ENCODE data around the gene SPON1. TPM values are rescaled to one million over a fixed set of nuclear protein-coding genes. Genes with fewer than 3 reads are reported as not detected.
"Not testable (repeated sequence)": the region's sequence is repeated elsewhere in the genome, so short reads cannot be mapped to it uniquely, and the experiment has no call there.

Gene SPON1
- total RNA-seq, 2 donors from 2014 or later: 0.19 TPM; not detected in 1

GRCh38 chr11:13997881-13998280 is 35.4 kb downstream of the SPON1 start:
- H3K27ac Mint-ChIP-seq: no peak overlapping the region
- peaks cover 0 to 17% of the 10 kb centered on the region in 2 donors for H3K36me3 Mint-ChIP-seq
- ATAC-seq: no peak
- H3K9me3 Mint-ChIP-seq: peaks cover 11 to 12% of the 10 kb centered on the region in 2 donors
- no peak for DNase-seq (ENCODE audit: low spot score in 2 of 2)

DNA sequence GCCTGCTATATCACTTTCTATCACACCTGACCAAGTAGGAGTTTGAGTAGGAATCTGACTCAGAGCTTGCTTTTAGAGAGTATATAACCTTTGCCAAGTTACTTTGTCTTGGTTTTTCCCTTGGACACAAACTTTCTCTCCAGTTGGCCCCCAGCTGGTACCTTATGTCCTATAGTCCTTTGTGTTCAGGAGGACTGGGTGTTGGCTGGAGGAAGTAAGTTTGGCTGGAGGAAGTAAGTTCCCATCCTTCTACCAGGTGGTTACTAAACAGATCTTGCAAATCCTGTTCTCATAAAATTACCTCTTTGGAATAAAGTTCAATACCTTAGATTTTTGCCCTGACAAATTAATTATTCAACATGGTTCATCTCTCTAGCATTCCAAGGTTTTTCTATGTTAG is 37.2 kb downstream of the SPON1 start:
- Mint-ChIP-seq H3K27ac (no peak overlapping the region), H3K36me3 (peaks cover 0 to 17% of the 10 kb centered on the region in 2 donors), H3K9me3 (peaks cover 15% of the 10 kb centered on the region in 2 donors)
- ATAC-seq (no peak), DNase-seq (ENCODE audit: low spot score in 2 of 2) (no peak)

DNA sequence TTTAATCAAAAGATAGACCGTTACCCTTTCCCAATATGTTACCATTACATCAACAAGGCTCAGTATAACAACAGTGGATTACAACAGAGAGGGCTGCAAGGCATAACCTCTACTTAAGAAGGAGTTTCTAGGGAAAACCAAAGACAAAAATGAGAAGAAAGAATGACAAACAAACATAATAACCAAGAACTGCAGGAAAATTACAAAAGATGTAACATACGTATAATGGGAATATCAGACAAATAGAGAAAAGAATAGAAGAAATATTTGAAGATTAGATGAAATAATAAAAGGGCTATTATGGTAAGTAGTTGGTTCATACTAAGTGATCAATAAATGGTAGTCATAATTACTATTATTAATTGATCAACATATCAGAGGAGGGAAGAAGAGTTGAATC is 39.1 kb downstream of the SPON1 start:
- Mint-ChIP-seq H3K27ac (no peak overlapping the region), H3K9me3 (peaks cover 15% of the 10 kb centered on the region in 2 donors), H3K36me3 (peaks cover 0 to 17% of the 10 kb centered on the region in 2 donors)
- no peak for ATAC-seq
- no peak for DNase-seq (ENCODE audit: low spot score in 2 of 2)

- ATAC-seq (no peak), DNase-seq (ENCODE audit: low spot score in 2 of 2) (no peak)
- H3K9me3 Mint-ChIP-seq: peaks cover 4% of the 10 kb centered on the region in 2 donors
- H3K36me3 Mint-ChIP-seq: no peaks in the 10 kb centered on the region
- no peak overlapping the region for H3K27ac Mint-ChIP-seq
Measured at GRCh38 chr11:14007566-14007965, 45.0 kb downstream of the SPON1 start.

- Mint-ChIP-seq H3K27ac (no peak overlapping the region), H3K36me3 (no peaks in the 10 kb centered on the region), H3K9me3 (no peaks in the 10 kb centered on the region)
- ATAC-seq (no peak), DNase-seq (ENCODE audit: low spot score in 2 of 2) (no peak)
Measured at GRCh38 chr11:14010665-14011064, 48.1 kb downstream of the SPON1 start.

DNA sequence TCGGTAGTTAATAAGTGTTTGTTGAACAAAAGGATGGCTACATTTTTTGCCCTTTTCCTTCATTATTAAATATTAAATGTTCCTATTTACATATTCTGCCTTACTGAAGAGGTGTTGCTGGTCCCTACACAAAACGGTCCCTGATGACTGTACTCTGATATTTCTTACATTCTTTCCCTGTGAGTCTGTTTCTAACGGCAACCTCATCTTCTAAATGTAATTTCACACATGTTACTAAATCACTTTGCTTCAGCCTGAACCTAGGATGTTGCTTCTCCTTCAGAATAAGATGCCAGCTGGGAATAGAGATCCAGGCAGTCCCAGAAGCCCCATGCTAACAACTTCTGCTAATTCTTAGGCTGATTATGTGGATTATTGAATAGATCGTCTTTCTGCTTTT is 50.3 kb downstream of the SPON1 start:
- Mint-ChIP-seq H3K36me3 (no peaks in the 10 kb centered on the region), H3K27ac (no peak overlapping the region), H3K9me3 (no peaks in the 10 kb centered on the region)
- no peak for DNase-seq (ENCODE audit: low spot score in 2 of 2)
- no peak for ATAC-seq

DNA sequence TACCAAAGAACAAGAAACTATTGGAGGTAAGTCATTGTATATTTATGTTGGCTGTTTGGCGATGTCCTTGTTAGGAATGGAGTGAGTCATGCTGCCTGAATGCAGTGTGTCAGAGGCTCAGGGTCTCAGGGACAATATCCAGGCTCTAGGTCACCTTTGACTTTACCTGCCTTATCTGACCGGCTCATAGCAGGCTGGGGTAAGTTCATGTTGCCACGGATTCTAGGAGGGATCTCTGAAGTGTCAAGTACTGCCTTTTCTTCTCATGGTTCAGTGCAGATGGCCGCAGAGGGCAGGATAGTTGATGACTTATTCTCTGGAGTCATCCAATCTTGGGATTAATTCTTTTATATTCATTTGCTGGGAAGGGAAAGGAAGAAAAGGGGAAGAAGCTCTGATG is 53.2 kb downstream of the SPON1 start:
- ATAC-seq: no peak
- DNase-seq (ENCODE audit: low spot score in 2 of 2): no peak
- H3K9me3 Mint-ChIP-seq: no peaks in the 10 kb centered on the region
- H3K36me3 Mint-ChIP-seq: no peaks in the 10 kb centered on the region
- H3K27ac Mint-ChIP-seq: no peak overlapping the region

DNA sequence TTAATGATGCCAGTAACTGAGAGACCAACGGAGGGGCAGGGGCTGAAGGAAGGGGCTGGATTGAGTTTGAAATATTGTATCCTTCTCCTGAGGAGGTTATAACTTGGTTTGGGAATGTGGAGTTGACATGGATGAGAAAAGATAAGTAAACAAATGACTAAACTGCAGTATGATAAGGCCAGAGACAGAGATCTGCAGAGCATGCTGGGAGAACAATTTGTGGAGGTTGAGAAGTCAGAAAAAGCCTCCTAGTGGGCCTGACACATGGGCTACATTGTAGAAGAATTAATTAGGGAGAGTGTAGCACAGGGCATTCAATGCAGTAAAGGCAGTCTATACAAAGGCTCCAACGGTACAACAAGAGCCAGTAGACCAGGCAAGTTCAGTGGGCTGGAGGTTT is 55.9 kb downstream of the SPON1 start:
- Mint-ChIP-seq H3K36me3 (no peaks in the 10 kb centered on the region), H3K27ac (no peak overlapping the region), H3K9me3 (no peaks in the 10 kb centered on the region)
- DNase-seq (ENCODE audit: low spot score in 2 of 2) (no peak), ATAC-seq (no peak)

- no peak for DNase-seq (ENCODE audit: low spot score in 2 of 2)
- ATAC-seq: no peak
- H3K36me3 Mint-ChIP-seq: no peaks in the 10 kb centered on the region
- H3K9me3 Mint-ChIP-seq: no peaks in the 10 kb centered on the region
- H3K27ac Mint-ChIP-seq: no peak overlapping the region
Measured at GRCh38 chr11:14021738-14022137, 59.2 kb downstream of the SPON1 start.

- ATAC-seq: no peak
Measured at GRCh38 chr11:14022251-14022650, 59.7 kb downstream of the SPON1 start.

GRCh38 chr11:14022821-14023220 is 60.3 kb downstream of the SPON1 start:
- DNase-seq (ENCODE audit: low spot score in 2 of 2) (no peak), ATAC-seq (no peak)
- H3K9me3 Mint-ChIP-seq: no peaks in the 10 kb centered on the region
- no peaks in the 10 kb centered on the region for H3K36me3 Mint-ChIP-seq
- no peak overlapping the region for H3K27ac Mint-ChIP-seq

More at GRCh38 chr11:14022251-14022650, 59.7 kb downstream of the SPON1 start:
- Mint-ChIP-seq H3K9me3 (no peaks in the 10 kb centered on the region), H3K27ac (no peak overlapping the region), H3K36me3 (no peaks in the 10 kb centered on the region)
- no peak for DNase-seq (ENCODE audit: low spot score in 2 of 2)

DNA sequence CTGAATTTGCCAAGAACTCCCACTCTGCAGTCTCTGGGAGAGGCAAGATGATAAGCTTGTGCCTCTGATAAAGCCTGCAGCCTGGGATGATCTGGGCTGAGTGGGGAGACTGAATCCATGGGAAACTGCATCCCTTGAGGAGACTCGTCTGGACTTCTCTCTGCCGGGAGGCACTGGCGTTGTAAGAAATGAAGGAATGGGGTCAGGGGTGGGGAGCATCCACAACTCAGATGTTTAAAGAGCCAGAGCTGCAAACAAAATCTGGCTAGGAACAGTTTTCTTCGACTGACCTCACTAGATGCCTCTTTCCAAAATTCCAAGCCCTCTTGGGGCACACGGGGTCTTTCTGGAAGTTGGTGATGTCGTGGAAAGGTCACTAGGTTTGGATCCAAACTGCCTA is 64.4 kb downstream of the SPON1 start:
- Mint-ChIP-seq H3K27ac (no peak overlapping the region), H3K9me3 (no peaks in the 10 kb centered on the region), H3K36me3 (no peaks in the 10 kb centered on the region)
- ATAC-seq (no peak), DNase-seq (ENCODE audit: low spot score in 2 of 2) (no peak)

DNA sequence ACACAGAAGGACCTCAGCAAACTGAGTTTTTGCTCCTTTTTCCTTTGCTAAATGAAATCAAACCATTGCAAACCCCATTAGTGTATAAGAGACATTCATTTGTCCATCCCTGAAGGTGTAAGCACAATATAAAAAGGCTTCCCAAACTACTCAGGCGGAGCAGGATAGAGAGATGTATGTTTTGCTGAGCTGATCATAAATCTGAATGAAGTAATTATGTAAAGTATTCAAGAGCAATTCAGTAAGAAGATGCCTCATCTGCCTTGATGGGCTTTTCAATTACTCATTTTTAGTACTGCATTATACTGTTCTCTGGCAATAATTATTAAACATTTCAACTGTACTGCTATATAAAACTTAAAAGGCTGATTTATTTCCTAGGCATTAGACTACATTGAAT is 65.0 kb downstream of the SPON1 start:
- no peaks in the 10 kb centered on the region for H3K36me3 Mint-ChIP-seq
- DNase-seq (ENCODE audit: low spot score in 2 of 2): no peak
- H3K27ac Mint-ChIP-seq: no peak overlapping the region
- no peak for ATAC-seq
- H3K9me3 Mint-ChIP-seq: no peaks in the 10 kb centered on the region

GRCh38 chr11:14029440-14029839 is 66.9 kb downstream of the SPON1 start:
- H3K36me3 Mint-ChIP-seq: no peaks in the 10 kb centered on the region
- no peak for DNase-seq (ENCODE audit: low spot score in 2 of 2)
- ATAC-seq: no peak
- no peaks in the 10 kb centered on the region for H3K9me3 Mint-ChIP-seq
- no peak overlapping the region for H3K27ac Mint-ChIP-seq

DNA sequence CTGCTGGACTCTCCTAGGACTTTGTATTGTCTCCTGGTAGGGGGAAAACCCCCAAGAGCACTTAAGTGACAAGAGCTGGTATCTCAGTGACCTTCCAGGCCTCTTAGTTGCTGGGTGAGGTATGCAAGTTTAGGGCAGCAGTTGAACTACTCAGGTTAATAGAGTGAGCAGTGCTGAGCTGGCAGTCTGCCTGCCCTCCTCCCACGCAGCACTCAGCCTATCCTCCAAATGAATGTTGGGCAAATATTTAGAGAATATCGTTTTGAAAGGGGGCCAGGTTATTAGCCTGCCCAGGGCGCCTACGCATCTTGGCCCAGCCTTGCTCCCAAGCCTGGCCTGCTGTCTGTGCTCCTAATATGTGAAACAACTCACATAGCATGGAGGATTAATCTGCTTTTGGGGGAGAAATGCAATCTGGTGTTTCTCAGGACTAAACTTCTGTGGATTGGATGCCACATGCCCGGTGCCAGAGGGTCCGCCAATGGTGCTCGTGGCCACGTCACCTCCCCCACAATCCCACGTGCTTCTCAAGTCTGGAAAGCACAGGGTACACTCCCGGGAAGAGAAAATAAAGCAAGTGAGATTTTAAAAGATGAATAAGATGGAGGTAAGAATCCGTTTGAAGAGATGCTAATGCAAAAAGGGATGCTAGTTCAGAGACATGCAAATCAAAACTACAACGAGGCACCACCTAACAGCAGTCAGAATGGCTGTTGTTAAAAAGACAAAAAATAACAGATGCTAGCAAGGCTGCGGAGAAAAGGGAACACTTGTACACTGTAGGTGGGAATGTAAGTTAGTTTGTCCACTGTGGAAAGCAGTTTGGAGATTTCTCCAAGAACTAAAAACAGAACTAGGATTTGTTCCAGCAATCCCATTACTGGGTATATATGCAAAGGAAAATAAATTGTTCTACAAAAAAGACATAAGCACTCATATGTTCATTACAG is 67.7 kb downstream of the SPON1 start:
- no peak for ATAC-seq
- Mint-ChIP-seq H3K27ac (no peak overlapping the region), H3K9me3 (no peaks in the 10 kb centered on the region), H3K36me3 (no peaks in the 10 kb centered on the region)
- DNase-seq (ENCODE audit: low spot score in 2 of 2): no peak

DNA sequence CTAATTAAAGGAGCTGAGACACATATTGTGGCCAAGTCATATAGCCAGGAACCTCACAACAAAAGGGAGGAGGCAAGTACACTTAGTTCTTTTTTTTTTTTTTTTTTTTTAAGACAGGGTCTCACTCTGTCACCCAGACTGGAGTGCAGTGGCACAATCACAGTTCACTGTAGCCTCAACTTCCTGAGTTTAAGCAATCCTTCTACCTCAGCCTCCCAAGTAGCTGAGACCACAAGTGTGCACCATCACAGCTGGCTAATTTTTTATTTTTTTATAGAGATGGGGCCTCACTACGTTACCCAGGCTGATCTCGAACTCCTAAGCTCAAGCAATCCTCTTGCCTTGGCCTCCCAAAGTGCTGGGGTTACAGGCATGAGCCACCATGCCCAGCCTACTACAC is 73.0 kb downstream of the SPON1 start:
- not testable (repeated sequence) for H3K9me3 Mint-ChIP-seq; ATAC-seq; DNase-seq (ENCODE audit: low spot score in 2 of 2); H3K27ac Mint-ChIP-seq; H3K36me3 Mint-ChIP-seq

GRCh38 chr11:14036469-14036868 is 73.9 kb downstream of the SPON1 start:
- H3K9me3 Mint-ChIP-seq: no peaks in the 10 kb centered on the region
- H3K36me3 Mint-ChIP-seq: no peaks in the 10 kb centered on the region
- ATAC-seq (no peak), DNase-seq (ENCODE audit: low spot score in 2 of 2) (no peak)
- no peak overlapping the region for H3K27ac Mint-ChIP-seq

DNA sequence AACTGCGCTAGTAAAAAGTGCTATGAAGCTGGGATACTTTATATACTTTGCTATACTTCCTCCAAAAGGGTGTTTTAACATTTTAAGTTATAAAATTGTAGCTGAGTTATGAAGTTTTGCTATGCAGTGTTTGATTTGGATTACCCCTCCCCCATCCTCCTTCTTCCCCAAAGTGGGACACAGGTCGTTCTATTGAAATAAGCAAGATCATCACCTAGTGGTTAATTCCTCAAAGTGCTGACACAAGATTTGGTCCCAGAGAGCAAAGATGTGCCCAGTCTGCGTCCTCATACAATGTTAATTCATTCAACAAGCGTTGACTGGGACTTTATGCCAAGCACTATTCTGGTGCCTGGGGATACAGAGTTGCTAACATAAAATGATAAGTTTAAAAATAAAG is 78.5 kb downstream of the SPON1 start:
- DNase-seq (ENCODE audit: low spot score in 2 of 2): no peak
- Mint-ChIP-seq H3K9me3 (no peaks in the 10 kb centered on the region), H3K36me3 (no peaks in the 10 kb centered on the region), H3K27ac (no peak overlapping the region)
- ATAC-seq: no peak

Measured in activated naive CD4-positive, alpha-beta T cell treated with anti-CD3 and anti-CD28 coated beads, Interleukin-2, amount 50 U/mL, for 72 hours (primary cell).